ENCODE results near the gene DNAH1. TPM values are rescaled to one million over a fixed set of nuclear protein-coding genes. Genes with fewer than 3 reads are reported as not detected.
A peak's percentile ranks its signal among the peaks of the same experiment; 100 is the strongest.

The DNAH1 gene
- total RNA-seq, 1 experiment from 2014 or later = 5.5 TPM

DNA sequence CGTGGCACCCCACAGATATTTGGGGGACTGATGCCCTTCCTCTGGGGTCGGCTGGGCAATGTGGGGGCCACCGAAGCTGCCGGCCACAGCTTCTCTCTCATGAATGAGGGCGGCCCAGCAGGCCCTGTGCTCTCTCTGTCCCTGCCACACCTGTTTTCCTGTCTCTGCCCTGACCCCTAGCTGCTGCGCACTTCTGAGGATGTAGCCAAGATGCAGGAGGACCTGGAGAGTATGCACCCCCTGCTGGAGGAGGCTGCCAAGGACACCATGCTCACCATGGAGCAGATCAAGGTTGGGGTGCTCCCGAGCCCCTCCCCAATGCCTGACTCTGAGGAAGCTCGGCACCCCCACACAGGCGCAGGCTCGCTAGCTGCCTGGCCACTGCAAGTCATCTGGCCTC is 69.0 kb downstream of the DNAH1 start:
- no peak overlapping the region for H3K9ac ChIP-seq (ENCODE audit: low read length)
- H3K4me3 ChIP-seq (replicated peaks in 1 of 2; ENCODE audit: low read depth in 1 of 2, low read length in 2 of 2) = no peak overlapping the region
- DNase-seq (ENCODE audit: low read depth, low spot score) (peak; percentile 64), ATAC-seq (peak; percentile 97)
- H3K4me1 ChIP-seq (ENCODE audit: control insufficient read depth in 1 of 2, insufficient read depth in 2 of 2, low read length in 2 of 2) = peaks cover 6 to 11% of the 10 kb centered on the region in 2 experiments; a peak in 3 of 4 replicates
- no peaks in the 10 kb centered on the region for H3K9me3 ChIP-seq (ENCODE audit: control insufficient read depth in 1 of 2, insufficient read depth in 1 of 2, low read depth in 1 of 2, low read length in 2 of 2)
- ChIA-PET RAD21 (ENCODE audit: low non-redundant PET in 1 of 2, low total read pairs in 2 of 2, uncharacterized antibody in 2 of 2, unreplicated experiment in 2 of 2) (interaction anchor here (0.6 to 0.9 kb wide), 2 partner anchors 46 to 134 kb away, joined by 3 to 4 read pairs; no protein-coding TSS in a partner anchor), POLR2A (interaction anchor here (1.1 kb wide), 1 partner anchor 389 kb away, joined by 3 read pairs; the partner anchor contains the start of gene RPL29), CTCF (interaction anchor here (0.8 to 2.7 kb wide), 11 partner anchors 11 to 384 kb away, joined by 3 to 18 read pairs (median 4); no protein-coding TSS in a partner anchor)
- no peaks in the 10 kb centered on the region for H3K9me2 ChIP-seq (ENCODE audit: insufficient read depth)
- no peaks in the 10 kb centered on the region for H4K20me1 ChIP-seq (ENCODE audit: insufficient read depth)
- H3K4me2 ChIP-seq (ENCODE audit: low read length) = peak overlapping the region; percentile 51
- no peaks in the 10 kb centered on the region for H3K79me2 ChIP-seq (ENCODE audit: insufficient read depth, low read length)
- intact Hi-C loops (cut with micrococcal nuclease) = no loop called here
- H3K27ac ChIP-seq (ENCODE audit: low read depth, low read length) = peak overlapping the region; percentile 9; the same call in 1 of the 2 replicates
- no TSS peak for BruUV-seq (replicated peaks)
- no peaks in the 10 kb centered on the region for H3K27me3 ChIP-seq (ENCODE audit: insufficient read depth, low read length)
- TF ChIP-seq POLR2A (IDR thresholded peaks at IDR 0.05; ENCODE audit: borderline replicate concordance, extremely low read depth, insufficient read depth, insufficient read length) (no peak), SIN3A (IDR thresholded peaks at IDR 0.05; ENCODE audit: low read depth) (no peak), RAD21 (IDR thresholded peaks at IDR 0.05; ENCODE audit: low read depth) (peak; percentile 86), CTCF (IDR thresholded peaks at IDR 0.05 in 2 of 3, conservative IDR thresholded peaks at IDR 0.05 in 1 of 3; ENCODE audit: borderline replicate concordance in 1 of 3, insufficient read depth in 1 of 3, low read depth in 2 of 3, low read length in 2 of 3) (peak; percentile 91 to 99 (median 98)), POLR2AphosphoS5 (IDR thresholded peaks at IDR 0.05; ENCODE audit: low read depth, low read length) (0 out of 2 replicates have a peak, but pooled peaks have one; percentile 17)
- H3K36me3 ChIP-seq (ENCODE audit: control insufficient read depth in 1 of 2, insufficient read depth in 2 of 2, low read length in 2 of 2) = no peaks in the 10 kb centered on the region
- H2AFZ ChIP-seq (ENCODE audit: low read depth, low read length, poor library complexity, severe bottlenecking) = no peak overlapping the region

- Histone ChIP-seq H3K27ac (ENCODE audit: low read depth, low read length) (no peak overlapping the region), H2AFZ (ENCODE audit: low read depth, low read length, poor library complexity, severe bottlenecking) (no peak overlapping the region), H3K36me3 (ENCODE audit: control insufficient read depth in 1 of 2, insufficient read depth in 2 of 2, low read length in 2 of 2) (no peaks in the 10 kb centered on the region), H3K4me1 (ENCODE audit: control insufficient read depth in 1 of 2, insufficient read depth in 2 of 2, low read length in 2 of 2) (peaks cover 6 to 11% of the 10 kb centered on the region in 2 experiments; a peak in 3 of 4 replicates), H3K9me2 (ENCODE audit: insufficient read depth) (no peaks in the 10 kb centered on the region), H3K4me3 (replicated peaks in 1 of 2; ENCODE audit: low read depth in 1 of 2, low read length in 2 of 2) (no peak overlapping the region), H3K9ac (ENCODE audit: low read length) (no peak overlapping the region), H3K27me3 (ENCODE audit: insufficient read depth, low read length) (no peaks in the 10 kb centered on the region), H3K4me2 (ENCODE audit: low read length) (no peak overlapping the region), H3K79me2 (ENCODE audit: insufficient read depth, low read length) (no peaks in the 10 kb centered on the region), H4K20me1 (ENCODE audit: insufficient read depth) (no peaks in the 10 kb centered on the region), H3K9me3 (ENCODE audit: control insufficient read depth in 1 of 2, insufficient read depth in 1 of 2, low read depth in 1 of 2, low read length in 2 of 2) (no peaks in the 10 kb centered on the region)
- POLR2A ChIA-PET = no interaction called here
- DNase-seq (ENCODE audit: low read depth, low spot score) (no peak), ATAC-seq (no peak)
- CTCF ChIA-PET = no interaction called here
- intact Hi-C loops (cut with micrococcal nuclease) = no loop called here
- TF ChIP-seq CBX3 (IDR thresholded peaks at IDR 0.05; ENCODE audit: low read depth) = no peak
- RAD21 ChIA-PET (ENCODE audit: low non-redundant PET in 1 of 2, low total read pairs in 2 of 2, uncharacterized antibody in 2 of 2, unreplicated experiment in 2 of 2) = no interaction called here
- no TSS peak for BruUV-seq (replicated peaks)
Measured at GRCh38 chr3:52387481-52387880, 71.4 kb downstream of the DNAH1 start.
